Aortic smooth muscle cell (primary cell): ENCODE measurements around the gene SLC12A3. TPM values are rescaled to one million over a fixed set of nuclear protein-coding genes. Genes with fewer than 3 reads are reported as not detected.

Experiments used
- total RNA-seq: library from RNA; depleted of rRNA; stranded (reverse); fragments of >200 nt; gene quantifications from 2 replicates; pipeline ENCODE4 v1.2.3, GENCODE V29; 2014

The SLC12A3 gene
- total RNA-seq = not detected in 2 replicates

GRCh38 chr16:56864960-56865359 lies at the start of gene SLC12A3:
SLC12A3 (plus strand) TSS chr16:56865207; CDS start chr16:56865236, 29 bp downstream.

GRCh38 chr16:56931892-56932720 lies 67.1 kb downstream of the SLC12A3 start, which contains the start of gene HERPUD1:
HERPUD1 (plus strand) TSS chr16:56932142; CDS start chr16:56932245, 103 bp downstream.

GRCh38 chr16:56961851-56962281 lies 96.9 kb downstream of the SLC12A3 start, which contains the start of gene CETP:
CETP (plus strand) TSS chr16:56961950; CDS start chr16:56961980, 30 bp downstream.

Other genes starting within 250 kb of the SLC12A3 start
- gene MT1E, start 239.4 kb upstream of the SLC12A3 start, total RNA-seq = 78.0 and 90.1 TPM in 2 replicates
- gene MT1M, start 232.5 kb upstream of the SLC12A3 start, total RNA-seq = 1.1 and 2.0 TPM in 2 replicates
- gene MT1A, start 226.5 kb upstream of the SLC12A3 start, total RNA-seq = 0.44 TPM in 1 of 2 replicates, not detected in the other
- not detected in 2 replicates for gene MT1B, start 213.3 kb upstream of the SLC12A3 start, total RNA-seq
- 0.19 and 0.79 TPM in 2 replicates for gene MT1F, start 207.2 kb upstream of the SLC12A3 start, total RNA-seq
- gene MT1G, start 197.1 kb upstream of the SLC12A3 start, total RNA-seq = not detected in 2 replicates
- not detected in 2 replicates for gene MT1H, start 195.4 kb upstream of the SLC12A3 start, total RNA-seq
- 8.8 and 14.4 TPM in 2 replicates for gene MT1X, start 182.7 kb upstream of the SLC12A3 start, total RNA-seq
- gene NUP93, start 135.1 kb upstream of the SLC12A3 start, total RNA-seq = 46.0 and 61.3 TPM in 2 replicates
- 55.5 and 96.3 TPM in 2 replicates for gene HERPUD1, start 66.9 kb downstream of the SLC12A3 start, total RNA-seq
- gene CETP, start 96.7 kb downstream of the SLC12A3 start, total RNA-seq = not detected in 2 replicates
- 18.9 and 19.9 TPM in 2 replicates for gene NLRC5, start 124.3 kb downstream of the SLC12A3 start, total RNA-seq
- gene CPNE2, start 227.4 kb downstream of the SLC12A3 start, total RNA-seq = 12.4 and 17.1 TPM in 2 replicates